GM12872 (cell line): ENCODE results near the gene MGAT2.

Experiments used
- CTCF ChIP-seq: IDR thresholded peaks from 3 replicates; pipeline ENCODE4 v1.5.1; 2011; ENCODE audit warnings: low read depth, mild to moderate bottlenecking, low read length, moderate library complexity; ENCODE audit not compliant: insufficient read depth

MGAT2 gene

GRCh38 chr14:49583629-49584028 is 37.0 kb upstream of the MGAT2 start:
- TF ChIP-seq CTCF: no peak

- TF ChIP-seq CTCF: no peak
Observed at GRCh38 chr14:49584058-49584457, 36.5 kb upstream of the MGAT2 start.

- TF ChIP-seq CTCF: no peak
Observed at GRCh38 chr14:49585803-49586672, 34.6 kb upstream of the MGAT2 start, which contains the start of gene RPS29. TSS of gene RPS29 (minus strand) at chr14:49586380. CDS start at chr14:49586346, 34 bp downstream.

- TF ChIP-seq CTCF: peak; percentile 72
Observed at GRCh38 chr14:49586673-49587460, 33.7 kb upstream of the MGAT2 start.

- TF ChIP-seq CTCF: no peak
Observed at GRCh38 chr14:49589387-49589786, 31.2 kb upstream of the MGAT2 start.

- no peak for TF ChIP-seq CTCF
Observed at GRCh38 chr14:49593016-49593415, 27.6 kb upstream of the MGAT2 start.

GRCh38 chr14:49594347-49595091 is 26.1 kb upstream of the MGAT2 start:
- no peak for TF ChIP-seq CTCF
